Measurements from ENCODE around the gene ZNF761.
"Not testable (repeated sequence)": the region's sequence is repeated elsewhere in the genome, so short reads cannot be mapped to it uniquely, and the experiment has no call there.

Gene ZNF761

GRCh38 chr19:53423074-53423473 is 8.7 kb upstream of the ZNF761 start:
- H3K9me3 Mint-ChIP-seq, result peaks cover 14% of the 10 kb centered on the region
- H3K4me3 Mint-ChIP-seq; H3K27ac Mint-ChIP-seq; H3K4me1 Mint-ChIP-seq; H3K36me3 Mint-ChIP-seq (ENCODE audit: low read depth); H3K27me3 Mint-ChIP-seq; DNase-seq; ATAC-seq: not testable (repeated sequence)

- H3K4me3 Mint-ChIP-seq; DNase-seq; H3K27me3 Mint-ChIP-seq; H3K27ac Mint-ChIP-seq; H3K36me3 Mint-ChIP-seq (ENCODE audit: low read depth); H3K4me1 Mint-ChIP-seq; ATAC-seq: not testable (repeated sequence)
- peaks cover 14% of the 10 kb centered on the region for H3K9me3 Mint-ChIP-seq
Observed at GRCh38 chr19:53423680-53424079, 8.1 kb upstream of the ZNF761 start.

DNA sequence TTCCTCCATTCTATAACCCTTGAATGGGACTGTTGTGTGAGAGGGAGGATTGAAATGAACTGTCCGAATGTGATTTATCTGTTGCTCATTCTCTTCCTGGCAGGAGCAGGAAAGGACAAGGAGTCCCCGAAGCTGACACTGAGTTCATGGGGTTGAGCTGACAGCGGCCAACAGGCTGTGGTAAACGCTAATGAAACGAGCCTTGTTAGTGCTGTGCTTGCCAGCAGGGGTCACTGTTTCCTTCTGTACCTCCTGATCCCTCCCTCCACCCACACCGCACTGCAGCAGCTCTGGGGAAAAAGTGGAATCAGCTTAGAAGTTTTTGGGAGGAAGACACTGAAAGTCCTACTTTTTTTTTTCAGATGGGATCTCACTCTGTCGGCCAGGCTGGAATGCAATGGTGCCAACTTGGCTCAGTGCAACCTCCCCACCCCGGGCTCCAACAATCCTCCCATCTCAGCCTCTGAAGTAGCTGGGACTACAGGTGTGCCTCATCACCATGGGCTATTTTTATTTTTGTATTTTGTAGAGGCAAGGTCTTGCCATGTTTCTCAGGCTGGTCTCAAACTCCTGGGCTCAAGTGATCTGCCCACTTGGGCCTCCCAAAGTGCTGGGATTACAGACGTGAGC is 6.7 kb upstream of the ZNF761 start:
- H3K9me3 Mint-ChIP-seq, result peaks cover 7% of the 10 kb centered on the region
- peak; percentile 68 for DNase-seq
- ATAC-seq, result no peak
- H3K27me3 Mint-ChIP-seq, result no peaks in the 10 kb centered on the region
- no peak overlapping the region for H3K27ac Mint-ChIP-seq
- H3K4me3 Mint-ChIP-seq, result no peak overlapping the region
- H3K4me1 Mint-ChIP-seq, result no peaks in the 10 kb centered on the region
- H3K36me3 Mint-ChIP-seq (ENCODE audit: low read depth), result no peaks in the 10 kb centered on the region

GRCh38 chr19:53432088-53432661 is 391 bp downstream of the ZNF761 start:
- ATAC-seq (peak; percentile 16), DNase-seq (peak; percentile 23)
- H3K9me3 Mint-ChIP-seq, result peaks cover 15% of the 10 kb centered on the region
- peaks cover 44% of the 10 kb centered on the region for H3K36me3 Mint-ChIP-seq (ENCODE audit: low read depth)
- H3K4me1 Mint-ChIP-seq, result peaks cover 16% of the 10 kb centered on the region
- peak overlapping the region; percentile 92 for H3K27ac Mint-ChIP-seq
- peak overlapping the region; percentile 93 for H3K4me3 Mint-ChIP-seq
- no peaks in the 10 kb centered on the region for H3K27me3 Mint-ChIP-seq

- Mint-ChIP-seq H3K9me3 (peaks cover 39% of the 10 kb centered on the region), H3K36me3 (ENCODE audit: low read depth) (peaks cover 91% of the 10 kb centered on the region)
- ATAC-seq, H3K4me3 Mint-ChIP-seq, H3K27me3 Mint-ChIP-seq, DNase-seq, H3K4me1 Mint-ChIP-seq, H3K27ac Mint-ChIP-seq: not testable (repeated sequence)
Observed at GRCh38 chr19:53443809-53444208, 12.0 kb downstream of the ZNF761 start.

DNA sequence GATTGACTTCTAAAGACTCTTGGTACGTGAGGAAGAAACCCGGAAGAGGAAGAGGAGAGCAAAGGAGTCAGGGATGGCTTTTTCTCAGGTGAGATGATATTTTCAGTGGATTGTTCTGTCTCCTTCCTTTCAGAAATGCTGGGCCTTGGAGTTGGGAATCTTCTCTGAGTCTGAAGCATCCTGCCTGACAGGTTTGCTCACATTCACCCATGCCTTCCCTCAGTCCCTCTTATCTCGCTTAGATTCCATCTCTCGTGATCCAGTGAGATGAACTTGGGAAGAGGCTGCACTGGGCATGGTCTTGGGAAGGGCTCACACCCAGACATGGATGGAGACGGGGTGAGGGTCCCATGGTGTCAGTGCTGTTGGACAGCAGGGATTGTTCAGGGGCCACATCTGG is 15.4 kb downstream of the ZNF761 start:
- not testable (repeated sequence) for DNase-seq, H3K4me1 Mint-ChIP-seq, ATAC-seq, H3K27ac Mint-ChIP-seq, H3K4me3 Mint-ChIP-seq, H3K27me3 Mint-ChIP-seq
- H3K9me3 Mint-ChIP-seq, result peaks cover 54% of the 10 kb centered on the region
- H3K36me3 Mint-ChIP-seq (ENCODE audit: low read depth), result peaks cover 91% of the 10 kb centered on the region

DNA sequence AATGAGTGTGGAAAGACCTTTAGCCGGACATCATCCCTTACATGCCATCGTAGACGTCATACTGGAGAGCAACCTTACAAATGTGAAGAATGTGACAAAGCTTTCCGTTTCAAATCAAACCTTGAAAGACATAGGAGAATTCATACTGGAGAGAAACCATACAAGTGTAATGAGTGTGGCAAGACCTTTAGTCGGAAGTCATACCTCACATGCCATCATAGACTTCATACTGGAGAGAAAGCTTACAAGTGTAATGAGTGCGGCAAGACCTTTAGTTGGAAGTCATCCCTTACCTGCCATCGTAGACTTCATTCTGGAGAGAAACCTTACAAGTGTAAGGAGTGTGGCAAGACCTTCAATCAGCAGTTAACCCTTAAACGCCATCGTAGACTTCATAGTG is 24.0 kb downstream of the ZNF761 start:
- Mint-ChIP-seq H3K9me3 (peaks cover 76% of the 10 kb centered on the region), H3K27me3 (no peaks in the 10 kb centered on the region), H3K27ac (no peak overlapping the region), H3K4me1 (no peaks in the 10 kb centered on the region), H3K36me3 (ENCODE audit: low read depth) (peaks cover 87% of the 10 kb centered on the region), H3K4me3 (no peak overlapping the region)
- DNase-seq, result no peak
- no peak for ATAC-seq

DNA sequence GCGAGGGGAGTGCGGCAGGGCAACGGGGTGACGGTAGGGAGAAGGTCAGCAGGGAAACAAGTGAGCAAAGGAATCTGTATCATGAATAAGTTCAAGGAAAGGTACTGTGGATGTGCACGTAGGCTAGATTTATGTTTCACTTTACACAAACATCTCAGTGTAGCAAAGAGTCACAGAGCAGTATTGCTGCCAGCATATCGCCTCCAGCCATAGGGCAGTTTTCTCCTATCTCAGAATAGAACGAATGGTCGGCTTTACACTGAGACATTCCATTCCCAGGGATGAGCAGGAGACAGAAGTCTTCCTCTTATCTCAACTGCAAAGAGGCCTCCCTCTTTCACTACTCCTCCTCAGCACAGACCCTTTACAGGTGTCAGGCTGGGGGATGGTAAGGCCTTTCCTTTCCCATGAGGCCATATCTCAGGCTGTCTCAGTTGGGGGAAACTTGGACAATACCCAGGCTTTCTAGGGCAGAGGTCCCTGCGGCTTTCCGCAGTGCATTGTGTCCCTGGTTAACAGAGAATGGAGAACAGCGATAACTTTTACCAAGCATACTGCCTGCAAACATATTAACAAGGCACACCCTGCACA is 28.4 kb downstream of the ZNF761 start:
- ATAC-seq, result not testable (repeated sequence)
- H3K36me3 Mint-ChIP-seq (ENCODE audit: low read depth), result peaks cover 64% of the 10 kb centered on the region

GRCh38 chr19:53461866-53462265 is 30.1 kb downstream of the ZNF761 start:
- ATAC-seq (no peak), DNase-seq (no peak)
- no peak overlapping the region for H3K27ac Mint-ChIP-seq
- H3K9me3 Mint-ChIP-seq, result peaks cover 58% of the 10 kb centered on the region
- no peak overlapping the region for H3K4me3 Mint-ChIP-seq
- H3K36me3 Mint-ChIP-seq (ENCODE audit: low read depth), result peaks cover 47% of the 10 kb centered on the region
- peaks cover 27% of the 10 kb centered on the region for H3K27me3 Mint-ChIP-seq
- H3K4me1 Mint-ChIP-seq, result peaks cover 4% of the 10 kb centered on the region

More for the DNA sequence above, 28.4 kb downstream of the ZNF761 start:
- not testable (repeated sequence) for H3K4me3 Mint-ChIP-seq, DNase-seq, H3K4me1 Mint-ChIP-seq, H3K27ac Mint-ChIP-seq
- H3K27me3 Mint-ChIP-seq, result peaks cover 18% of the 10 kb centered on the region
- peaks cover 67% of the 10 kb centered on the region for H3K9me3 Mint-ChIP-seq

GRCh38 chr19:53462861-53463260 is 31.1 kb downstream of the ZNF761 start:
- Mint-ChIP-seq H3K27me3 (peaks cover 27% of the 10 kb centered on the region), H3K36me3 (ENCODE audit: low read depth) (peaks cover 39% of the 10 kb centered on the region), H3K27ac (no peak overlapping the region), H3K9me3 (peaks cover 50% of the 10 kb centered on the region), H3K4me3 (no peak overlapping the region), H3K4me1 (peaks cover 6% of the 10 kb centered on the region)
- ATAC-seq (no peak), DNase-seq (no peak)

- no peak overlapping the region for H3K27ac Mint-ChIP-seq
- peaks cover 27% of the 10 kb centered on the region for H3K27me3 Mint-ChIP-seq
- ATAC-seq, result no peak
- peaks cover 35% of the 10 kb centered on the region for H3K36me3 Mint-ChIP-seq (ENCODE audit: low read depth)
- peaks cover 46% of the 10 kb centered on the region for H3K9me3 Mint-ChIP-seq
- DNase-seq, result peak; percentile 10
- no peak overlapping the region for H3K4me3 Mint-ChIP-seq
- peaks cover 8% of the 10 kb centered on the region for H3K4me1 Mint-ChIP-seq
Observed at GRCh38 chr19:53463263-53463662, 31.5 kb downstream of the ZNF761 start.

GRCh38 chr19:53466726-53467484 is 35.1 kb downstream of the ZNF761 start:
- Mint-ChIP-seq H3K27ac (peak overlapping the region; percentile 80), H3K27me3 (peaks cover 27% of the 10 kb centered on the region), H3K36me3 (ENCODE audit: low read depth) (peaks cover 39% of the 10 kb centered on the region), H3K9me3 (peaks cover 31% of the 10 kb centered on the region), H3K4me1 (peaks cover 21% of the 10 kb centered on the region), H3K4me3 (peak overlapping the region; percentile 88)
- no peak for DNase-seq
- ATAC-seq, result peak; percentile 2

DNA sequence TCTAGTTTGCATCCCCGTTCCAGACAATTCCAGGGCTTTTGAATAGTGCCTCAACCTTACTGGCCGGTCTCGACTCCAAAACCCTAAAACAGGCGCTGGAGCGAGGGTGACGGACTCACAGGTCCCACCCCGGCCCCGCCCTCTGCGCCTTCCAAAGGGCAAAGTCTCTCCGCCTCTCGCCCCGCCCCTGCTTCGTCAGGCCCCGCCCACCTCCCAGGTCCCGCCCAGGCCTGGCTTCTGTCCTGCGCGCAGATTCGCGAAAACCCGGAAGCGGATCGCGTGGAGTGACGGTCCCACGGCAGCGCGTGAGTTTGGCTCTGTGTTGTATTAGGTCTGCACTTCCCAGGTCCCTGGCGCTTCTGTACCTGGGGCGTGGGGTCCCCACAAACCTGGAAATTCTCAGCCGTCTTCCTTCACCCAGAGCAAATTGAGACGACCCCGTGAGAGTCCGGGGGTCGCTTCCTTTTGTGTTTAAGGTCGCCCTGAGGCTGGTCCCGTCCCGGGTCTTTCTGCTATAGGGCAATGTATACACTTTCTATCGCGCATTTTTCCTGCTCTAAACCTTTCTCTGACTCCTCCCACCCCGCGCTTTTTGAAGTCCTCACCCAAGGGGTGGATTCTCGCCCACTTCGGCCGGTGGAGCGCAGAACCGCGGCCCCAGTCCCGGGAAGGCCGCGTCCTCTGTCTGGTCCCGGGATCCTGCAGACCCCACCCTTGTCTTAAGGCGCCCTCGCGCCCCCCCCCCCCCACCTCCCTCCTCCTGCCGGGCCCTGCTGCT is 35.9 kb downstream of the ZNF761 start, which contains the start of gene ZNF813:
Gene ZNF813, plus strand, starts transcription at position 249 of the 778 bp plus-strand sequence. CDS start 16,090 bp downstream, outside the sequence.
- Mint-ChIP-seq H3K4me1 (peaks cover 23% of the 10 kb centered on the region), H3K27ac (peak within 1 kb of the TSS; percentile 80), H3K36me3 (ENCODE audit: low read depth) (peaks cover 45% of the 10 kb centered on the region), H3K27me3 (peaks cover 26% of the 10 kb centered on the region), H3K9me3 (peaks cover 36% of the 10 kb centered on the region), H3K4me3 (peak within 1 kb of the TSS; percentile 88)
- ATAC-seq (peak; percentile 96), DNase-seq (peak; percentile 97)

DNA sequence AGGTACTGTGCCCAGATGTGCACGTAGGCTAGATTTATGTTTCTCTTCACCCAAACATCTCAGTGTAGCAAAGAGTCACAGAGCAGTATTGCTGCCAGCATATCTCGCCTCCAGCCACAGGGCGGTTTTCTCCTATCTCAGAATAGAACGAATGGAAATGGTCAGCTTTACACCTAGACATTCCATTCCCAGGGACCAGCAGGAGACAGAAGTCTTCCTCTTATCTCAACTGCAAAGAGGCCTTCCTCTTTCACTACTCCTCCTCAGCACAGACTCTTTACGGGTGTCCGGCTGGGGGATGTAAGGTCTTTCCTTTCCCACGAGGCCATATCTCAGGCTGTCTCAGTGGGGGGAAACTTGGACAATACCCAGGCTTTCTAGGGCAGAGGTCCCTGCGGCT is 36.8 kb downstream of the ZNF761 start:
- Mint-ChIP-seq H3K36me3 (ENCODE audit: low read depth) (peaks cover 46% of the 10 kb centered on the region), H3K4me1 (peaks cover 23% of the 10 kb centered on the region), H3K27me3 (peaks cover 19% of the 10 kb centered on the region), H3K4me3 (peak overlapping the region; percentile 88), H3K9me3 (peaks cover 36% of the 10 kb centered on the region), H3K27ac (peak overlapping the region; percentile 80)
- not testable (repeated sequence) for ATAC-seq, DNase-seq

Measured in activated naive CD8-positive, alpha-beta T cell treated with anti-CD3 and anti-CD28 coated beads, Interleukin-2, amount 50 U/mL, for 24 hours (primary cell).